Liver (tissue), 9 donors: ENCODE data around the gene SEMA5A. TPM values are rescaled to one million over a fixed set of nuclear protein-coding genes. Genes with fewer than 3 reads are reported as not detected.

Experiments
- DNase-seq: peaks from one replicate; pipeline ENCODE4 v3.0.0-alpha.2; 2017; ENCODE audit warnings: low spot score
- H3K27ac ChIP-seq, 2 donors: one replicate each; pipeline ENCODE4 v1.7.0; 2013; ENCODE audit warnings: inconsistent platforms in 2 of 2, low read length in 2 of 2, control low read depth in 1 of 2, low read depth in 1 of 2, mild to moderate bottlenecking in 1 of 2
- H3K27me3 ChIP-seq, 4 donors: one replicate each; pipeline versions ENCODE4 v1.6.1 to v1.7.0; 2013; ENCODE audit warnings: low read length in 3 of 4, inconsistent platforms in 1 of 4, mild to moderate bottlenecking in 1 of 4, moderate library complexity in 1 of 4; ENCODE audit not compliant: control insufficient read depth in 4 of 4, insufficient read depth in 4 of 4
- H3K36me3 ChIP-seq, 4 donors: one replicate each; pipeline versions ENCODE4 v1.6.1 to v1.7.0; 2013; ENCODE audit warnings: low read length in 3 of 4, mild to moderate bottlenecking in 3 of 4, low read depth in 1 of 4, moderate library complexity in 1 of 4; ENCODE audit not compliant: control insufficient read depth in 4 of 4, insufficient read depth in 3 of 4
- H3K4me1 ChIP-seq, 4 donors: one replicate each; pipeline versions ENCODE4 v1.6.1 to v1.7.0; 2013; ENCODE audit warnings: low read length in 3 of 4, mild to moderate bottlenecking in 3 of 4, moderate library complexity in 1 of 4; ENCODE audit not compliant: control insufficient read depth in 4 of 4, insufficient read depth in 4 of 4
- H3K4me3 ChIP-seq, 3 donors: one replicate each; pipeline versions ENCODE4 v1.6.1 to v1.7.0; 2013; ENCODE audit warnings: low read length in 3 of 3, control low read depth in 1 of 3, low read depth in 1 of 3, mild to moderate bottlenecking in 1 of 3
- H3K9ac ChIP-seq, 2 donors: one replicate each; pipeline ENCODE4 v1.7.0; 2013; ENCODE audit warnings: low read length in 2 of 2, mild to moderate bottlenecking in 2 of 2, moderate library complexity in 2 of 2, control low read depth in 1 of 2, low read depth in 1 of 2
- H3K9me3 ChIP-seq, 4 donors: one replicate each; pipeline versions ENCODE4 v1.6.1 to v1.7.0; 2013; ENCODE audit warnings: low read length in 3 of 4; ENCODE audit not compliant: control insufficient read depth in 4 of 4
- EGR1 ChIP-seq, 2 donors: IDR thresholded peaks; 2 replicates each; pipeline ENCODE4 v1.6.1; 2016 to 2018; ENCODE audit warnings: antibody characterized with exemption in 2 of 2, low read depth in 2 of 2
- FOXA1 ChIP-seq: IDR thresholded peaks from 2 replicates; pipeline ENCODE4 v1.6.1; 2016; ENCODE audit warnings: antibody characterized with exemption
- FOXA2 ChIP-seq: IDR thresholded peaks from 2 replicates; pipeline ENCODE4 v1.6.1; 2016; ENCODE audit warnings: antibody characterized with exemption
- GABPA ChIP-seq, 2 donors: IDR thresholded peaks in 1 of 2; conservative IDR thresholded peaks in 1 of 2; 2 replicates each; pipeline ENCODE4 v1.6.1; 2016; ENCODE audit warnings: antibody characterized with exemption in 2 of 2, mild to moderate bottlenecking in 1 of 2, moderate library complexity in 1 of 2
- HNF4A ChIP-seq, 2 donors: conservative IDR thresholded peaks; 2 replicates each; pipeline ENCODE4 v1.6.1; 2016; ENCODE audit warnings: antibody characterized with exemption in 2 of 2, mild to moderate bottlenecking in 2 of 2
- HNF4G ChIP-seq: IDR thresholded peaks from 2 replicates; pipeline ENCODE4 v1.6.1; 2016; ENCODE audit warnings: antibody characterized with exemption
- JUND ChIP-seq, 2 donors: IDR thresholded peaks; 2 replicates each; pipeline ENCODE4 v1.6.1; 2016; ENCODE audit warnings: antibody characterized with exemption in 2 of 2
- NR2F2 ChIP-seq: IDR thresholded peaks from 2 replicates; pipeline ENCODE4 v1.6.1; 2016; ENCODE audit warnings: antibody characterized with exemption
- RAD21 ChIP-seq, 2 donors: IDR thresholded peaks; 2 replicates each; pipeline ENCODE4 v1.6.1; 2016; ENCODE audit warnings: antibody characterized with exemption in 2 of 2, mild to moderate bottlenecking in 2 of 2
- RXRA ChIP-seq, 2 donors: IDR thresholded peaks; 2 replicates each; pipeline ENCODE4 v1.6.1; 2017 to 2018; ENCODE audit warnings: antibody characterized with exemption in 2 of 2, mild to moderate bottlenecking in 1 of 2
- SP1 ChIP-seq: IDR thresholded peaks from 2 replicates; pipeline ENCODE4 v1.6.1; 2018; ENCODE audit warnings: antibody characterized with exemption, mild to moderate bottlenecking
- TAF1 ChIP-seq: conservative IDR thresholded peaks from 2 replicates; pipeline ENCODE4 v1.6.1; 2016; ENCODE audit warnings: antibody characterized with exemption, mild to moderate bottlenecking
- YY1 ChIP-seq: IDR thresholded peaks from 2 replicates; pipeline ENCODE4 v1.6.1; 2016; ENCODE audit warnings: antibody characterized with exemption, mild to moderate bottlenecking
- WGBS: extraction: QIAGEN DNeasy Blood & Tissue Kit; methylation state at CpG from one replicate; pipeline ENCODE4 v1.1.7; 2013; 5-methylcytosine and 5-hydroxymethylcytosine counted together
- polyA plus RNA-seq, 2 donors: library from polyadenylated mRNA; stranded (reverse) in 1 of 2; unstranded in 1 of 2; fragments of 200-250 nt in 1 of 2; fragments of >200 nt in 1 of 2; fragmentation: Nextera tagmentation in 1 of 2; extraction: Ambion mirVana in 1 of 2; gene quantifications; one replicate each; pipeline versions ENCODE4 v1.2.1 to v1.2.3, GENCODE V29; 2013 to 2015
- total RNA-seq, 2 donors: library from RNA; depleted of rRNA; stranded (reverse); fragments of >200 nt; gene quantifications; one replicate each; pipeline ENCODE4 v1.2.3, GENCODE V29; 2014
- TF ChIP-seq, protein P1 (sequence below): IDR thresholded peaks from 2 replicates; pipeline ENCODE4 v1.6.1; 2016; ENCODE audit warnings: antibody characterized with exemption
- TF ChIP-seq, protein P2 (sequence below): IDR thresholded peaks from 2 replicates; pipeline ENCODE4 v1.6.1; 2016; ENCODE audit warnings: antibody characterized with exemption
- TF ChIP-seq, protein P3 (sequence below): IDR thresholded peaks from 2 replicates; pipeline ENCODE4 v1.6.1; 2016; ENCODE audit warnings: antibody characterized with exemption
- TF ChIP-seq, protein P4 (sequence below): fragments of 150-350 bp; IDR thresholded peaks from 2 replicates; pipeline ENCODE4 v1.5.1; 2017; ENCODE audit warnings: improper control_type of control experiment, low read depth, low read length; ENCODE audit not compliant: missing input control
- TF ChIP-seq, protein P5 (sequence below): IDR thresholded peaks from 2 replicates; pipeline ENCODE4 v1.6.1; 2016; ENCODE audit warnings: antibody characterized with exemption, mild to moderate bottlenecking
- donor health status: healthy.
- donor health status: healthy.
- donor health status: healthy.
- donor health status: healthy.
- donor health status: healthy.

SEMA5A gene
- total and polyA plus RNA-seq, 4 donors: 1.1 to 5.8 (median 3.2) TPM

DNA sequence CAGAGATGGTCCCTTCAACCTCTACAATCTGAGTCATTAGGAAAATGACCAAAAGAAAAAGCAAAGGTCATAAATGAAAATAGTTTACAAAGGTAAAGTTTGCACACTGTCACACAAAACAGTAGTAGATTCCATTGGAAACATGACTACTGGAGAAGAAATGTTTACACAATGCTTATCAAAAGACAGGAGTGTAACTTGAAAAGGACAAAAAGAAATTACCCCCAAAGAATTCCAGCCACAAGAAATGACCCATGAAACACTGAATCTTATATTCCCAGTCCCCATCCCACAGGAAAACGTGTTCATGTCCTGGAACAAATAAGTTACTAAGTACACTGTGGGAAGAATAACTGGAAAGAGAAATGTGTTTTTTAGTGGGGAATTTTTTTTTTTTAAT lies 385.1 kb downstream of the SEMA5A start:
- TF ChIP-seq TAF1: no peak
- TF ChIP-seq NR2F2: no peak
- TF ChIP-seq, protein P1, sequence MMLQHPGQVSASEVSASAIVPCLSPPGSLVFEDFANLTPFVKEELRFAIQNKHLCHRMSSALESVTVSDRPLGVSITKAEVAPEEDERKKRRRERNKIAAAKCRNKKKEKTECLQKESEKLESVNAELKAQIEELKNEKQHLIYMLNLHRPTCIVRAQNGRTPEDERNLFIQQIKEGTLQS: no peak
- TF ChIP-seq, protein P2, sequence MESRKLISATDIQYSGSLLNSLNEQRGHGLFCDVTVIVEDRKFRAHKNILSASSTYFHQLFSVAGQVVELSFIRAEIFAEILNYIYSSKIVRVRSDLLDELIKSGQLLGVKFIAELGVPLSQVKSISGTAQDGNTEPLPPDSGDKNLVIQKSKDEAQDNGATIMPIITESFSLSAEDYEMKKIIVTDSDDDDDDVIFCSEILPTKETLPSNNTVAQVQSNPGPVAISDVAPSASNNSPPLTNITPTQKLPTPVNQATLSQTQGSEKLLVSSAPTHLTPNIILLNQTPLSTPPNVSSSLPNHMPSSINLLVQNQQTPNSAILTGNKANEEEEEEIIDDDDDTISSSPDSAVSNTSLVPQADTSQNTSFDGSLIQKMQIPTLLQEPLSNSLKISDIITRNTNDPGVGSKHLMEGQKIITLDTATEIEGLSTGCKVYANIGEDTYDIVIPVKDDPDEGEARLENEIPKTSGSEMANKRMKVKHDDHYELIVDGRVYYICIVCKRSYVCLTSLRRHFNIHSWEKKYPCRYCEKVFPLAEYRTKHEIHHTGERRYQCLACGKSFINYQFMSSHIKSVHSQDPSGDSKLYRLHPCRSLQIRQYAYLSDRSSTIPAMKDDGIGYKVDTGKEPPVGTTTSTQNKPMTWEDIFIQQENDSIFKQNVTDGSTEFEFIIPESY: no peak
- TF ChIP-seq SP1: no peak
- no peak for TF ChIP-seq GABPA (IDR thresholded peaks at IDR 0.05 in 1 of 2, conservative IDR thresholded peaks at IDR 0.05 in 1 of 2)
- TF ChIP-seq RXRA (IDR thresholded peaks at IDR 0.05): no peak
- TF ChIP-seq, protein P3, sequence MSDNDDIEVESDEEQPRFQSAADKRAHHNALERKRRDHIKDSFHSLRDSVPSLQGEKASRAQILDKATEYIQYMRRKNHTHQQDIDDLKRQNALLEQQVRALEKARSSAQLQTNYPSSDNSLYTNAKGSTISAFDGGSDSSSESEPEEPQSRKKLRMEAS: no peak
- TF ChIP-seq, protein P4, sequence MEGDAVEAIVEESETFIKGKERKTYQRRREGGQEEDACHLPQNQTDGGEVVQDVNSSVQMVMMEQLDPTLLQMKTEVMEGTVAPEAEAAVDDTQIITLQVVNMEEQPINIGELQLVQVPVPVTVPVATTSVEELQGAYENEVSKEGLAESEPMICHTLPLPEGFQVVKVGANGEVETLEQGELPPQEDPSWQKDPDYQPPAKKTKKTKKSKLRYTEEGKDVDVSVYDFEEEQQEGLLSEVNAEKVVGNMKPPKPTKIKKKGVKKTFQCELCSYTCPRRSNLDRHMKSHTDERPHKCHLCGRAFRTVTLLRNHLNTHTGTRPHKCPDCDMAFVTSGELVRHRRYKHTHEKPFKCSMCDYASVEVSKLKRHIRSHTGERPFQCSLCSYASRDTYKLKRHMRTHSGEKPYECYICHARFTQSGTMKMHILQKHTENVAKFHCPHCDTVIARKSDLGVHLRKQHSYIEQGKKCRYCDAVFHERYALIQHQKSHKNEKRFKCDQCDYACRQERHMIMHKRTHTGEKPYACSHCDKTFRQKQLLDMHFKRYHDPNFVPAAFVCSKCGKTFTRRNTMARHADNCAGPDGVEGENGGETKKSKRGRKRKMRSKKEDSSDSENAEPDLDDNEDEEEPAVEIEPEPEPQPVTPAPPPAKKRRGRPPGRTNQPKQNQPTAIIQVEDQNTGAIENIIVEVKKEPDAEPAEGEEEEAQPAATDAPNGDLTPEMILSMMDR: no peak
- TF ChIP-seq, protein P5, sequence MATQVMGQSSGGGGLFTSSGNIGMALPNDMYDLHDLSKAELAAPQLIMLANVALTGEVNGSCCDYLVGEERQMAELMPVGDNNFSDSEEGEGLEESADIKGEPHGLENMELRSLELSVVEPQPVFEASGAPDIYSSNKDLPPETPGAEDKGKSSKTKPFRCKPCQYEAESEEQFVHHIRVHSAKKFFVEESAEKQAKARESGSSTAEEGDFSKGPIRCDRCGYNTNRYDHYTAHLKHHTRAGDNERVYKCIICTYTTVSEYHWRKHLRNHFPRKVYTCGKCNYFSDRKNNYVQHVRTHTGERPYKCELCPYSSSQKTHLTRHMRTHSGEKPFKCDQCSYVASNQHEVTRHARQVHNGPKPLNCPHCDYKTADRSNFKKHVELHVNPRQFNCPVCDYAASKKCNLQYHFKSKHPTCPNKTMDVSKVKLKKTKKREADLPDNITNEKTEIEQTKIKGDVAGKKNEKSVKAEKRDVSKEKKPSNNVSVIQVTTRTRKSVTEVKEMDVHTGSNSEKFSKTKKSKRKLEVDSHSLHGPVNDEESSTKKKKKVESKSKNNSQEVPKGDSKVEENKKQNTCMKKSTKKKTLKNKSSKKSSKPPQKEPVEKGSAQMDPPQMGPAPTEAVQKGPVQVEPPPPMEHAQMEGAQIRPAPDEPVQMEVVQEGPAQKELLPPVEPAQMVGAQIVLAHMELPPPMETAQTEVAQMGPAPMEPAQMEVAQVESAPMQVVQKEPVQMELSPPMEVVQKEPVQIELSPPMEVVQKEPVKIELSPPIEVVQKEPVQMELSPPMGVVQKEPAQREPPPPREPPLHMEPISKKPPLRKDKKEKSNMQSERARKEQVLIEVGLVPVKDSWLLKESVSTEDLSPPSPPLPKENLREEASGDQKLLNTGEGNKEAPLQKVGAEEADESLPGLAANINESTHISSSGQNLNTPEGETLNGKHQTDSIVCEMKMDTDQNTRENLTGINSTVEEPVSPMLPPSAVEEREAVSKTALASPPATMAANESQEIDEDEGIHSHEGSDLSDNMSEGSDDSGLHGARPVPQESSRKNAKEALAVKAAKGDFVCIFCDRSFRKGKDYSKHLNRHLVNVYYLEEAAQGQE: no peak
- no peak for TF ChIP-seq JUND (IDR thresholded peaks at IDR 0.05)
- no peak for TF ChIP-seq FOXA1
- TF ChIP-seq HNF4G: no peak
- no peak for TF ChIP-seq HNF4A (conservative IDR thresholded peaks at IDR 0.05)
- no peak for TF ChIP-seq YY1
- TF ChIP-seq RAD21 (IDR thresholded peaks at IDR 0.05): no peak
- TF ChIP-seq EGR1 (IDR thresholded peaks at IDR 0.05; ENCODE audit: low read depth in 2 of 2): no peak
- TF ChIP-seq FOXA2: no peak
- H3K4me3 ChIP-seq: no peak overlapping the region
- no peaks in the 10 kb centered on the region for H3K4me1 ChIP-seq
- H3K9ac ChIP-seq: no peak overlapping the region
- no peaks in the 10 kb centered on the region for H3K36me3 ChIP-seq
- no peaks in the 10 kb centered on the region for H3K27me3 ChIP-seq
- H3K27ac ChIP-seq: no peak overlapping the region
- 83% methylated on average over 1 of the region's 1 CpG for WGBS
- DNase-seq: no peak
- H3K9me3 ChIP-seq: no peaks in the 10 kb centered on the region
